Body of pancreas (tissue), 4 donors: ENCODE measurements around the gene ILF2. TPM values are rescaled to one million over a fixed set of nuclear protein-coding genes. Genes with fewer than 3 reads are reported as not detected.
"Not testable (repeated sequence)": the region's sequence is repeated elsewhere in the genome, so short reads cannot be mapped to it uniquely, and the experiment has no call there.

ENCODE experiments used
- ATAC-seq: fragments of 150-250 bp; one replicate; pipeline ENCODE4 v1.9.1; 2016
- DNase-seq, 4 donors: peaks; one replicate each; pipeline ENCODE4 v3.0.0-alpha.2; 2019
- H3K27ac ChIP-seq, 4 donors: fragments of 200-600 bp; sonication (generic); 1 replicate in 3 of 4; 2 replicates in 1 of 4; pipeline versions ENCODE4 v1.5.1 to v1.6.1; 2016 to 2019; ENCODE audit warnings: mild to moderate bottlenecking in 1 of 4, mixed read lengths in 1 of 4, moderate library complexity in 1 of 4
- H3K27me3 ChIP-seq, 2 donors: fragments of 200-600 bp; sonication (generic); one replicate each; pipeline ENCODE4 v1.6.0; 2016; ENCODE audit warnings: mild to moderate bottlenecking in 1 of 2
- H3K36me3 ChIP-seq, 2 donors: fragments of 200-600 bp; sonication (generic); replicated peaks in 1 of 2; 2 replicates each; pipeline ENCODE4 v1.5.1; 2016; ENCODE audit warnings: low read depth in 2 of 2; ENCODE audit not compliant: insufficient read depth in 1 of 2
- H3K4me1 ChIP-seq: fragments of 200-600 bp; sonication (generic); one replicate; pipeline ENCODE4 v1.6.0; 2016
- H3K4me3 ChIP-seq, 2 donors: fragments of 200-600 bp; sonication (generic); 1 replicate in 1 of 2; 2 replicates in 1 of 2; pipeline ENCODE4 v1.5.1; 2016 to 2019
- H3K9me3 ChIP-seq, 3 donors: fragments of 200-600 bp; sonication (generic); 1 replicate in 2 of 3; 2 replicates in 1 of 3; pipeline ENCODE4 v1.5.1; 2016
- CTCF ChIP-seq, 7 experiments: fragments of 450-650 bp in 4 of 7; fragments of 200-600 bp in 3 of 7; sonication (generic) in 3 of 7; IDR thresholded peaks; one replicate each; pipeline ENCODE4 v1.5.1; 2016 to 2019; ENCODE audit warnings: antibody characterized with exemption in 7 of 7
- POLR2A ChIP-seq, 3 donors: fragments of 450-650 bp; IDR thresholded peaks; one replicate each; pipeline ENCODE4 v1.6.1; 2016; ENCODE audit warnings: antibody characterized with exemption in 3 of 3, mild to moderate bottlenecking in 2 of 3
- WGBS, 2 donors: methylation state at CpG; one replicate each; pipeline ENCODE4 v1.1.5; 2017; 5-methylcytosine and 5-hydroxymethylcytosine counted together
- intact Hi-C: fragments of 100-400 bp; cut with DNase I; formaldehyde crosslinking; loops from one replicate; pipeline ENCODE4 v1.15.1; 2023
- total RNA-seq, 2 donors: library from RNA; depleted of rRNA; stranded (reverse); fragments of >200 nt; gene quantifications; one replicate each; pipeline ENCODE4 v1.1.0, GENCODE V29; 2016

ILF2 gene
- total RNA-seq, 2 donors from 2014 or later = 57.7 to 59.1 TPM

GRCh38 chr1:153669606-153670005 is 1.2 kb downstream of the ILF2 start:
- TF ChIP-seq POLR2A (IDR thresholded peaks at IDR 0.05) (no peak), CTCF (IDR thresholded peaks at IDR 0.05) (no peak)
- intact Hi-C loops = no loop called here
- Histone ChIP-seq H3K27me3 (no peaks in the 10 kb centered on the region), H3K9me3 (no peaks in the 10 kb centered on the region), H3K36me3 (peaks cover 0 to 24% of the 10 kb centered on the region in 2 donors), H3K4me1 (peaks cover 24% of the 10 kb centered on the region), H3K27ac (peak overlapping the region in 1 of 4 donors; percentile 76), H3K4me3 (no peak overlapping the region)
- no peak for ATAC-seq
- WGBS, 2 donors = 53 to 68% methylated on average over 6 of the region's 6 CpGs
- no peak for DNase-seq

GRCh38 chr1:153668672-153669071 is 2.1 kb downstream of the ILF2 start:
- whole genome bisulfite sequencing, 2 donors = 94 to 99% methylated on average over 7 to 8 of the region's 8 CpGs
- H3K27ac ChIP-seq, H3K4me3 ChIP-seq, H3K27me3 ChIP-seq, H3K9me3 ChIP-seq, DNase-seq, intact Hi-C loops, ATAC-seq: not testable (repeated sequence)
- H3K36me3 ChIP-seq = peaks cover 5 to 34% of the 10 kb centered on the region in 2 donors
- H3K4me1 ChIP-seq = peaks cover 24% of the 10 kb centered on the region

GRCh38 chr1:153667439-153667838 is 3.4 kb downstream of the ILF2 start:
- no peaks in the 10 kb centered on the region for H3K27me3 ChIP-seq
- no peak for ATAC-seq
- no peak for DNase-seq
- WGBS, 2 donors = 82 to 84% methylated on average over 4 of the region's 4 CpGs
- intact Hi-C loops = no loop called here
- no peak overlapping the region for H3K4me3 ChIP-seq
- H3K9me3 ChIP-seq = no peaks in the 10 kb centered on the region
- H3K36me3 ChIP-seq = peaks cover 5 to 44% of the 10 kb centered on the region in 2 donors
- no peak overlapping the region for H3K27ac ChIP-seq
- no peak for TF ChIP-seq POLR2A (IDR thresholded peaks at IDR 0.05)
- no peak for TF ChIP-seq CTCF (IDR thresholded peaks at IDR 0.05)
- peaks cover 24% of the 10 kb centered on the region for H3K4me1 ChIP-seq

- TF ChIP-seq CTCF (IDR thresholded peaks at IDR 0.05) (no peak), POLR2A (IDR thresholded peaks at IDR 0.05) (no peak)
- no peak overlapping the region for H3K4me3 ChIP-seq
- peaks cover 16% of the 10 kb centered on the region for H3K4me1 ChIP-seq
- intact Hi-C loops = no loop called here
- DNase-seq (no peak), ATAC-seq (no peak)
- WGBS, 2 donors = 81 to 82% methylated on average over 5 of the region's 5 CpGs
- H3K9me3 ChIP-seq = no peaks in the 10 kb centered on the region
- peaks cover 5 to 54% of the 10 kb centered on the region in 2 donors for H3K36me3 ChIP-seq
- no peak overlapping the region for H3K27ac ChIP-seq
- H3K27me3 ChIP-seq = no peaks in the 10 kb centered on the region
Observed at GRCh38 chr1:153663211-153663610, 7.6 kb downstream of the ILF2 start.

- Histone ChIP-seq H3K4me3 (no peak overlapping the region), H3K36me3 (peaks cover 5 to 54% of the 10 kb centered on the region in 2 donors), H3K9me3 (no peaks in the 10 kb centered on the region), H3K4me1 (peaks cover 18% of the 10 kb centered on the region), H3K27me3 (no peaks in the 10 kb centered on the region), H3K27ac (no peak overlapping the region)
- WGBS, 2 donors = 38 to 52% methylated on average over 2 of the region's 2 CpGs
- no peak for TF ChIP-seq CTCF (IDR thresholded peaks at IDR 0.05)
- TF ChIP-seq POLR2A (IDR thresholded peaks at IDR 0.05) = no peak
- ATAC-seq (no peak), DNase-seq (no peak)
- intact Hi-C loops = no loop called here
Observed at GRCh38 chr1:153662269-153662668, 8.5 kb downstream of the ILF2 start.
